ENCODE data around the gene CBL. TPM values are rescaled to one million over a fixed set of nuclear protein-coding genes. Genes with fewer than 3 reads are reported as not detected.

CBL gene
- total RNA-seq, 1 donor from 2014 or later, result 10.9 TPM

DNA sequence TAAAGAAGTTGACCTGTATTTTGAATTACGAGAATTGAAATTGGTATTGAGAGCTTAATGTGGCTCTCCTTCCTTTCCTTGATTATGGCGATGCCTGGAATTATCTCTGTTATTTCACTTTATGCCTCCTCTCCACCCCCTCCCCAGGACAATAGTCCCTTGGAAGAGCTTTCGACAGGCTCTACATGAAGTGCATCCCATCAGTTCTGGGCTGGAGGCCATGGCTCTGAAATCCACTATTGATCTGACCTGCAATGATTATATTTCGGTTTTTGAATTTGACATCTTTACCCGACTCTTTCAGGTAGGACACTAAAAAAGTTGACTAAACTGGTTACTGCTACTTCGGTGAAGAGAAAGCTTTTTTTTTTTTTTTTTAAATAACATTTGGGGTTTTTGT lies 67.6 kb downstream of the CBL start:
- no peak for DNase-seq

GRCh38 chr11:119277660-119278059 lies 71.5 kb downstream of the CBL start:
- DNase-seq, result no peak

DNA sequence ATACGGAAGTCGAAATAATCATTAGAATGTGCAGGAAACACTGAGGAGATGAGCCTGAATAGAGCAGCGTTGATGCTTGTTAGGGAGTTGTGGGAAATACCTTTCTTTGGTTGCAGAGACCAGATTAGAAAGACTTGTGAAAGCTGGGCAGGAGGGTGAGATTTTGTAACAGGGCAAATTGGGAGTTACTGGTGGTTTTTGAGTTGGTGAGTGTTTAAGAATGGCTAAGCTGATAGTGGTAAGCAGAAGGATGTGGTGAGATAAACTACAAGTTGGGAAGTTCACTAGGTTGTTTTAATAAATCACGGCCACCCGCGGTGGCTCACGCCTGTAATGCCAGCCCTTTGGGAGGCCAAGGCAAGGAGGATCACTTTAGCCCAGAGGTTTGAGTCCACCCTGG lies 76.4 kb downstream of the CBL start:
- DNase-seq, result no peak

- no peak for DNase-seq
Measured at GRCh38 chr11:119284344-119285157, 78.4 kb downstream of the CBL start.

DNA sequence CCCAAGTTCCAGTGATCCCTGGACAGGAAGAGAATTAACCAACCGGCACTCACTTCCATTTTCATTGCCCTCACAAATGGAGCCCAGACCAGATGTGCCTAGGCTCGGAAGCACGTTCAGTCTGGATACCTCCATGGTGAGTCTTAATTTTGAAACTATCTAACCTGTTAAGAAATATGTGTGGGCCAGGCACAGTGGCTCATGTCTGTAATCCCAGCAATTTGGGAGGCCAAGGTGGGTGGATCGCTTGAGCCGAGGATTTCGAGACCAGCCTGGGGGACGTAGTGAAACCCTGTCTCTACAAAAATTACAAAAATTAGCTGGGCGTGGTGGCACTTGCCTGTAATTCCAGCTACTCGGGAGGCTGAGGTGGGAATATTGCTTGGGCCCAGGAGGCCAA lies 79.3 kb downstream of the CBL start:
- no peak for DNase-seq

- DNase-seq, result no peak
Measured at GRCh38 chr11:119288219-119288618, 82.1 kb downstream of the CBL start.

DNA sequence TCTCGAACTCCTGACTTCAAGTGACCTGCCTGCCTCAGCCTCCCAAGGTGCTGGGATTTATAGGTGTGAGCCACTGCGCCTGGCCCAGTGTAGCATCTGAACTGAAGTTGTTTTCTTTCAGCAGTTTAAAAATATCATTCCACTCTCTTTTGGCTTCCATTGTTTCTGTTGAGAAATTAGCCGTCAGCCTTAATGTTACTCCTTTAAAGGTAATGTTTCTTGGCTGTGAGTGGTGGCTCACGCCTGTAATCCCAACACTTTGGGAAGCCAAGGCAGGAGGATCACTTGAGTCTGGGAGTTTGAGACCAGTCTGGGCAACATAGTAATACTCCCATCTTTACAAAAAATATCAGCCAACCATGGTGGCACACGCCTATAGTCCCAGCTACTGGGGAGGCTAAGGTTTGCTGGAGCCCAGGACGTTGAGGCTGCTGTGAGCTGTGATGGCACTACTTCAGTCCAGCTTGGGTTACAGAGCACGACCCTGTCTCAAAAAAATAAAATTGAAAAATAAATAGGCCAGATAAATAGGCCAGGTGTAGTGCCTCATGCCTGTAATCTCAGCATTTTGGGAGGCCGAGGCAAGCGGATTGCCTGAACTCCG lies 84.9 kb downstream of the CBL start:
- DNase-seq, result no peak

DNA sequence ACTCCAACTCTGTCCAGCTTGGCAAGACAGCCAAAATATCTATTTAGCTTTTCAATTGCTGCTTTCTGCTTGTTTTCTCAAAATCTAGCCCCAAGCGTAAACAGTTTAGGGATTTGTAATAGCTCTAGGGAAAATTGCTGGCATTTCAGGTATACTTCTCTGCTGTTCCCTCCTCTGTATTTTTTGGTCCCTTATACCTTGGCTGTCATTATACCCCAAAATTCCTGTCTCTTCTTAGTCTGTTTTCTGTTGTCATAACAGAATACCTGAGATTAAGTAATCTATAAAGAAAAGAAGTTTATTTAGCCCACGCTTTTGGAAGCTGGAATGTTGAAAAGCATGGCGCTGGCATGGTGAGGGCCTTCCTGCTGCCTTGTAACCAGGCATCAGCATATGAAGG lies 87.3 kb downstream of the CBL start:
- DNase-seq, result no peak

GRCh38 chr11:119295178-119295577 lies 89.0 kb downstream of the CBL start:
- DNase-seq, result no peak

- no peak for DNase-seq
Measured at GRCh38 chr11:119297938-119298337, 91.8 kb downstream of the CBL start.

DNA sequence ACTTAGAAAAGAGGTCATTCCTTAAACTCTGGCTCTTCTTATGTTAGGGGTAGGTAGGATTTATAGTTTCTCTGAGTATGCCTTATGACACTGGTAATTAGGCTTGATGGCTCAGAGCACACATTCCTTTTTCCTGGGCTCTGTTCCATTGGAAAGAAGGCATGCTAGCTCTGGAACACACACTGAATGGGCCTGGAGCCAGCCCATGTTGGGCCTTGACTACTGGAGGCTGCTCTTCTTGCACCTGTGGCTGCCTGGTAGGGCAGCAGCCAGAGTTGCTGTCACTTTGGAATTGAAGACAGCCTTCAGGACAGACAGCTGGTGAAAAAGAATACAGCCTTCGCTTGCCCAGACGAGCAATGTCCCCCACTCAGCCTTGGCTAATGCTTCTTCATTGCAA lies 92.6 kb downstream of the CBL start:
- no peak for DNase-seq

- DNase-seq, result no peak
Measured at GRCh38 chr11:119299416-119299815, 93.3 kb downstream of the CBL start.

DNA sequence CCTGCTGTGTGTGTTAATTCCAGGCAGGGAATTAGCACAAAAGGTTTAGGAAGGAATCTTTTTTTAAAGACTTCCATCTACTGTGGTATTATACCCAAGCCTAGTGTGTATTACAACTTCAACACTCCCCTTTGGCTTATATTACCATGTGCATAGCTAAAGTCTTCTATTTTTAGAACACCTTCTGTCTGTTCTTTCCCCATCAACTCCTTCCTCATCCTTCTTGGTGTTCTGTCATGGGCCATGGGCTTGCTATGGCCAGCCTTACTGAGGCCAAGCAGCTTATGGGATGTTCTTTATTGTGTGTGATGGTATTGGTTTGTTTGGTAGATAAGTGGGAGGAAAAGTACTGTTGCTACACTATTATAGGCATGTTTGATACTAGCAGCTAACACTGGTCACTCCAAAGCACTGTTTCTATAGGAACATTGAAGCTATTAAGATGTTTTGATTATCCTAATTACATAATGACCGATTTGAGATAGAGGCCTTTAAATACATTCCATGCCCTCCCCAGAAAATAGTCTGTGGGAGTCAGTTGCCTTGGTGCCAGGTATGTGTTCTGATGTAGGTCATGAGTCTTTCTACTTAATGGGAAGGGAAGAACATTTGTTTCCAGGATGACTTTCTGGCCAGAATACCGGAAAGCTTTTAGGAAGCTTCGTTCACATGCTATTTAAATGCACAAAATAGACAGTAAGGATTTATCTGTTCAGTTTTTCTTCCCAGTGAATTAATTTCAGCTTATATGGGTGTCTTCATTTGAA lies 94.2 kb downstream of the CBL start:
- no peak for DNase-seq

DNA sequence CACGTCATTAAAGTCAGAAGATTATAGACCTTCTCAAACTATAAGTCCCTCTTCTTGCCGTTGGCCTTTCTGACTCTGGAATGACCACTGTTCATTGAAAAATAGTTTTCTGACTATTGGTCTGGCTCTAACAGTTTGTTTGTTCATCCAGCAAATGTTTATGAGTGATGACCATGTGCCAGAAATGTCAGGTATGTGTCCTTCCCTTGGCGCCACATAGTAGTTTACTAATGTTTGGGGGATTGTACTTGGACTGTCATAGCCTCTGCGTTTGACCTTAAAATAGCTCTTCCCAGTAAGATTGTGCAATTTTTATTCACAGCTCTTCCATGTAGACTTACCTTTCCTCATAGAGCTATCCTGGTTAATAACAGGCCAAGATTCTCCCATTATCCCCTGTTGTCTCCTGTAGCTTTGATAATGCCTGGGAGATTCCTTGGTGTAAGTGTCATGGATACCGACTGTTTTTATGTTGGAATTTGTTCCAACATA lies 97.1 kb downstream of the CBL start:
- DNase-seq, result no peak

DNA sequence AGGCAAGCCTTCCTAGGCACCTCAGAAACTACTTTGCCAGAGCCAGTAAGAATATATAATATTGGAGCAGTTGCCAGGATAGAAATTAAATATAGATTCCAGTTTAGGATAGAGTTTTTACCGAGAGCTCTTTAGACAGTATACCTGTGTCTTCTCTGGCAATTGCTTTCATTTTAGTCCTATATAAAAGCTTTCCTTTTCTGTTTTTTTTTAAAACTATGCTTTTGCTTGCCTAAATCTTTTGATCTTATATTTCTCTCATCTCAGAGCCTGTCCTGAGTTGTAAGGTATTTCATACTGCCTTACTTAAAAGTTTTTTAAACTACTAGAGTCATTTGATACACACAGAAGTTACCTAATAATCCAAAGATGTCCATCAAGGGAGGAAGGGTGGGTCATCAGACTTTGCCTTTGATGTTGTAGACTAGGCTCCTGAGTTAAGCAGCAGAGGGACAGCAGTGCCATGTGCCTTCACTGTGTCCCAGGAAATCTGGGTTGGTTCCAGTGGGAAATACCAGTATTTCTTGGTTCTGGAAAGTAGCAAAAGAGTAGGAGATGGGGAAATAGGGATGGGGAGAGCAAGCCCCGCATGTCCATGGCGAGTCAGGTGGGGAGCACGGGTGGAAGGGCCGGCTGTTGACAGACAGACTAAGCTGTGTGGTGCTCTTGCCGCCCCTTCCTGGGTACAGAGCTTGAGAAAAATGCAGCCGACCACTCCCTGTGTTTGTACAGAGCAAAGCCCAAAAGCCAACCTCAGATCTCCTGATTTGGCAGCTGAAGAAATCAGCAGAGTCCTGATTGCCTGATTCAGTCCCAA lies 99.6 kb downstream of the CBL start:
- DNase-seq, result no peak

- DNase-seq, result no peak
Measured at GRCh38 chr11:119306373-119306890, 100.3 kb downstream of the CBL start.

DNA sequence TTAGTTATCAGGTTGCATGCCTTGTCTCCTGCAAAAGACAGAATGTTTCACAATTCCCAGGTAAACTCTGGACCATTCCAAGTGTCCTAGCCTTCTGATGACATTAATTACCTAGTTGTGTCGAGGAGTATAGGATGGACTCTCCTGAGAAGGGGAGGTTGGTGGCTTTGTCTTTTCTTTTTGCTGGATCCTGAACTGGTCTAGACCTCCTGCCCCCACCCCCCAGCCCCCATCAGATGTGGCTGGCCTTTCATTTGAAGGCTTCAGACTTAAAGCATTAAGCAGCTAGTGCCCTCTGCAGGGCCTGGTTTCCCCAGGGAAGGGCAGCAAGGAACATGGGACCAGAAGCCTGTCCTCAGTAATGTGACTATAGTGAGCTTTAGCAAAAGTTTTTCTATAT lies 101.1 kb downstream of the CBL start:
- DNase-seq, result no peak

GRCh38 chr11:119307974-119308373 lies 101.8 kb downstream of the CBL start:
- no peak for DNase-seq

DNA sequence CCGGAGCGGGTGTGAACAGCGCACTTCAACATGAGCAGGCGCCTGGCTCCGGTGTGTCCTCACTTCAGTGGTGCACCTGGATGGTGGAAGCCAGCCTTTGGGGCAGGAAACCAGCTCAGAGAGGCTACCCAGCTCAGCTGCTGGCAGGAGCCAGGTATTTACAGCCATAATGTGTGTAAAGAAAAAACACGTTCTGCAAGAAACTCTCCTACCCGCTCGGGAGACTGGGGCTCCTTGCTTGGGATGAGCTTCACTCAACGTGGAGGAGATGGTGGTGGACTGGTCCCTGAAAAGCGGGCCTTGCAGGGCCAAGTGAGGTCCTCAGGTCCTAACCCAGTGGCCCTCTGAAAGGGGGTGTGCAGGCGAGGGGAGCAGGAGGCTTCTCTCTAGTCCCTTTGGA lies 103.3 kb downstream of the CBL start:
- no peak for DNase-seq

- no peak for DNase-seq
Measured at GRCh38 chr11:119309953-119310681, 104.0 kb downstream of the CBL start.

- DNase-seq, result no peak
Measured at GRCh38 chr11:119310682-119311052, 104.5 kb downstream of the CBL start.

All from skin of body (tissue), 2 donors.